ENCODE data around the gene PIGW.

PIGW gene

DNA sequence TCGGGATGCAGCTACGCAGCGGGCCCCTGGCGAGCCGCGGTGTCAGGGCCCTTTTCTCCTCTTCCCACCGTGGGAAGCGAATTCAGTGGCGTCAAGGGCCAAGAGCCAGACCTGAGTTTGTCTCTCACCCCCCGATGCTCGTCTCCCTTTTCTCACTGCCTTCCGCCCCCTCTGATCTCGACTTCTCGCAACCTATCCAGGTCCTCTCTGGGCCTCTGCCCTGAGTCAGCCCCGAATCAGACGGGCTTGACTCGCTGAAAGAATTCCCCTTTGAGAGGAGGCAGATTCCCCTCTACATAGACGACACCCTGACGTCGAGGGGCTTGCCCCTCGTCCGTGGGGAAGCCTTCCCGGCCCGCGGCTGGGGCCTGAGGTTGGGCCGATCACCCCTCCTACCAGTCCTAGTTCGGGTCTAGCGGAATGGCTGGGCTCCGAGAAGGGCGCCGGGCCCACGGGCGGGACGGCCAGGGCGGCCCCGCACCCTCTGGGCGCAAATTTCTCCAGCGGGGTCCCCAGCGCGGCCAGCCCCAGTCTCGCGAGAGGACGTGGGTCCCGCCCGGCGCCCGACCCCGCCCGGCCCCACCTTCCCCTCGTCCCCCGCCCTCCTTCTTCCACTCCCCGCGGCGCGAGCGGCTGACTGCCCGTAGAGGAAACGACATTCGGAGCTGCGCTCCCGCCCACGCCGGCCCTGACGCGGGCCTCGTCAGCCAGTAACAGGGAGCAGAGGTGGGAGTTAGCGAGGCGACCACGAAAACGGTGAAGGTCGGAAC lies 9.7 kb downstream of the PIGW start, which contains the start of gene GGNBP2:
TSS of gene GGNBP2 (plus strand) at position 613 of the 770 bp plus-strand sequence. CDS start 806 bp downstream, outside the sequence.
- Histone ChIP-seq H3K27ac (ENCODE audit: low read depth, low read length) (peak within 1 kb of the TSS; percentile 94), H3K4me2 (ENCODE audit: low read length) (peak within 1 kb of the TSS; percentile 85), H3K79me2 (ENCODE audit: control insufficient read depth, low read length) (peaks cover 68% of the 10 kb centered on the region), H3K9me3 (ENCODE audit: control insufficient read depth, insufficient read depth, low read length) (no peaks in the 10 kb centered on the region), H4K20me1 (ENCODE audit: control insufficient read depth, insufficient read depth, low read depth, low read length) (peaks cover 19% of the 10 kb centered on the region; the same call in 1 of the 2 replicates), H3K27me3 (ENCODE audit: control insufficient read depth, low read length) (no peaks in the 10 kb centered on the region), H3K9me2 (replicated peaks; ENCODE audit: control insufficient read depth, low read length) (no peaks in the 10 kb centered on the region), H3K4me1 (ENCODE audit: control insufficient read depth, low read length) (peaks cover 31% of the 10 kb centered on the region), H3K4me3 (ENCODE audit: low read length) (peak within 1 kb of the TSS; percentile 100), H3K36me3 (ENCODE audit: control insufficient read depth, low read length) (peaks cover 43% of the 10 kb centered on the region), H3F3A (ENCODE audit: control insufficient read depth, insufficient read depth) (peaks cover 34% of the 10 kb centered on the region)
- TF ChIP-seq, protein P1, sequence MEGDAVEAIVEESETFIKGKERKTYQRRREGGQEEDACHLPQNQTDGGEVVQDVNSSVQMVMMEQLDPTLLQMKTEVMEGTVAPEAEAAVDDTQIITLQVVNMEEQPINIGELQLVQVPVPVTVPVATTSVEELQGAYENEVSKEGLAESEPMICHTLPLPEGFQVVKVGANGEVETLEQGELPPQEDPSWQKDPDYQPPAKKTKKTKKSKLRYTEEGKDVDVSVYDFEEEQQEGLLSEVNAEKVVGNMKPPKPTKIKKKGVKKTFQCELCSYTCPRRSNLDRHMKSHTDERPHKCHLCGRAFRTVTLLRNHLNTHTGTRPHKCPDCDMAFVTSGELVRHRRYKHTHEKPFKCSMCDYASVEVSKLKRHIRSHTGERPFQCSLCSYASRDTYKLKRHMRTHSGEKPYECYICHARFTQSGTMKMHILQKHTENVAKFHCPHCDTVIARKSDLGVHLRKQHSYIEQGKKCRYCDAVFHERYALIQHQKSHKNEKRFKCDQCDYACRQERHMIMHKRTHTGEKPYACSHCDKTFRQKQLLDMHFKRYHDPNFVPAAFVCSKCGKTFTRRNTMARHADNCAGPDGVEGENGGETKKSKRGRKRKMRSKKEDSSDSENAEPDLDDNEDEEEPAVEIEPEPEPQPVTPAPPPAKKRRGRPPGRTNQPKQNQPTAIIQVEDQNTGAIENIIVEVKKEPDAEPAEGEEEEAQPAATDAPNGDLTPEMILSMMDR (IDR thresholded peaks at IDR 0.05; ENCODE audit: low read depth, low read length, poor library complexity, severe bottlenecking), result no peak
- TF ChIP-seq EZH2phosphoT487 (IDR thresholded peaks at IDR 0.05; ENCODE audit: borderline replicate concordance, low read length), result no peak

DNA sequence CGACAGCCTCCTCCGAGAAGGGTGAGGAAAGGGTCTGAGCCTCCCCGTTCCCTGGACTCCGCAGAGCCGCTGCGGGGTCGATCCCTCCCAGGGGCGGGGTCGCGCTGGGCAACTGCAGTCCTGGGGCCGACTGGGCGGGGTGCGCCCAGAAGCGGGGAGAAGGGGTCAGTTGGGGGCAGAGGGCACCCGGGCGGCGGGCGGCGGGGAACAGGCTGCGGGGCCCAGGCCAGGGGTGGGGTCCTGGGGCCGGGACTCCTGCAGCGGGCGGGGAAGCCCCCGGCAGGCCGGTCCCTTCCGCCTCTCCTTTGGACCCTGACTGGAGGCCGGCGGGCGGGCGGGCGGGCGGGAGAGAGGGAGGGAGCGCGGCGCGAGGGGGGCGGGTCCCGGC lies 10.3 kb downstream of the PIGW start:
- Histone ChIP-seq H3K27ac (ENCODE audit: low read depth, low read length) (peak overlapping the region; percentile 94), H4K20me1 (ENCODE audit: control insufficient read depth, insufficient read depth, low read depth, low read length) (peaks cover 19% of the 10 kb centered on the region; the same call in 1 of the 2 replicates), H3K4me1 (ENCODE audit: control insufficient read depth, low read length) (peaks cover 37% of the 10 kb centered on the region), H3K79me2 (ENCODE audit: control insufficient read depth, low read length) (peaks cover 71% of the 10 kb centered on the region), H3K36me3 (ENCODE audit: control insufficient read depth, low read length) (peaks cover 42% of the 10 kb centered on the region), H3K4me2 (ENCODE audit: low read length) (peak overlapping the region; percentile 81), H3K27me3 (ENCODE audit: control insufficient read depth, low read length) (no peaks in the 10 kb centered on the region), H3F3A (ENCODE audit: control insufficient read depth, insufficient read depth) (peaks cover 35% of the 10 kb centered on the region), H3K9me2 (replicated peaks; ENCODE audit: control insufficient read depth, low read length) (no peaks in the 10 kb centered on the region), H3K4me3 (ENCODE audit: low read length) (peak overlapping the region; percentile 100), H3K9me3 (ENCODE audit: control insufficient read depth, insufficient read depth, low read length) (no peaks in the 10 kb centered on the region)
- TF ChIP-seq EZH2phosphoT487 (IDR thresholded peaks at IDR 0.05; ENCODE audit: borderline replicate concordance, low read length), result no peak
- TF ChIP-seq, protein P1 (IDR thresholded peaks at IDR 0.05; ENCODE audit: low read depth, low read length, poor library complexity, severe bottlenecking), result no peak

DNA sequence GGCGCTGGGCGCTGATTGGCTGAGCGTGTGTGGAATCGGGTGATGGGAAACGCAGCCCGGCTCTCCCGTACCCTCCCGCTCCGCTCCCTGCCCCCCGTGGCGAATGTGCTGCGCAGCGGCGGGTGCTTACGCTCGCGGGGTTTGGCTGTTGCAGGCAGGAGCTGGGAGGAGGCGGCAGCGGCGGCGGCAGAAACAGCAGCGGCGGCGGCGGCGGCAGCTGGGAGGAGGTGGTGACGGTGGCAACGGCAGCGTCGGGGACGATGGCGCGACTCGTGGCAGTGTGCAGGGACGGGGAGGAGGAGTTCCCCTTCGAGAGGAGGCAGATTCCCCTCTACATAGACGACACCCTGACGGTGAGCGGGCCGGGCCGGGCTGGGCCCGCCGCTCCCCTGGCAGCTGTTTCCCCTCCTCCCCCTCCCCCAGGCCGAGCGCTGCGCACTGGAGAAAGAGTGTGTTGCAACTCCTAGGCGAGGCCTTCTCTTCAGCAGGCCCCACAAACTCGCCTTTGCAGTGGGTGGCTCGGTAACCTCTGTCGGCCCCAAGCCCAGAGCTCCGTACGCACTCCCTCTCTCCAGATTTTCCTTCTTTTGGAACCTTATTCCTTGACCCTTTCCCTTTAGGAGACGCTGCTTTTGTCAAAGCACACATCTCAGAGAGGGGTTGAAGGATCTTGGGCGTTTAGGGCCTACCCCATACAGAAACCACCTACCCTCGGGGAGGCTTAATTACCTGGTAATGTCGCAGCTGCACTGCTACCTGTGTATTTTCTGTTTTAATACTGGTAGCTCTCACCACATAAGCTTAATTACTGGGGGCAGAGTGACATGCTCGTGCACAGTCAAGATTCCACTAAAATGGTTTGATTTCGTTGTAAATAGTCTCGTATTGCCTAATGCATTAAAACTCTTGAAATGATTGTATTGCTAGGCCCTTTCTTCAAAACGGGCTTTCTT lies 11.0 kb downstream of the PIGW start:
- Histone ChIP-seq H3K4me1 (ENCODE audit: control insufficient read depth, low read length) (peaks cover 44% of the 10 kb centered on the region), H3K9me2 (replicated peaks; ENCODE audit: control insufficient read depth, low read length) (no peaks in the 10 kb centered on the region), H3K9me3 (ENCODE audit: control insufficient read depth, insufficient read depth, low read length) (no peaks in the 10 kb centered on the region), H3K36me3 (ENCODE audit: control insufficient read depth, low read length) (peaks cover 42% of the 10 kb centered on the region), H3F3A (ENCODE audit: control insufficient read depth, insufficient read depth) (peaks cover 39% of the 10 kb centered on the region), H4K20me1 (ENCODE audit: control insufficient read depth, insufficient read depth, low read depth, low read length) (peaks cover 19% of the 10 kb centered on the region; the same call in 1 of the 2 replicates), H3K79me2 (ENCODE audit: control insufficient read depth, low read length) (peaks cover 75% of the 10 kb centered on the region), H3K4me3 (ENCODE audit: low read length) (peak overlapping the region; percentile 95), H3K4me2 (ENCODE audit: low read length) (peak overlapping the region; percentile 85), H3K27ac (ENCODE audit: low read depth, low read length) (peak overlapping the region; percentile 94), H3K27me3 (ENCODE audit: control insufficient read depth, low read length) (no peaks in the 10 kb centered on the region)
- TF ChIP-seq, protein P1 (IDR thresholded peaks at IDR 0.05; ENCODE audit: low read depth, low read length, poor library complexity, severe bottlenecking), result no peak
- TF ChIP-seq EZH2phosphoT487 (IDR thresholded peaks at IDR 0.05; ENCODE audit: borderline replicate concordance, low read length), result no peak
